Gastrocnemius medialis (tissue), 4 donors: ENCODE results near the gene AACS. TPM values are rescaled to one million over a fixed set of nuclear protein-coding genes. Genes with fewer than 3 reads are reported as not detected.

Source experiments
- ATAC-seq, 2 donors: fragments of 150-250 bp; one replicate each; pipeline ENCODE4 v1.9.1; 2016
- DNase-seq, 2 donors: peaks; one replicate each; pipeline ENCODE4 v3.0.0-alpha.2; 2019
- H3K27ac ChIP-seq, 4 donors: fragments of 200-600 bp; sonication (generic); 1 replicate in 1 of 4; 2 replicates in 3 of 4; pipeline ENCODE4 v1.5.1; 2016 to 2018; ENCODE audit warnings: mild to moderate bottlenecking in 2 of 4, moderate library complexity in 1 of 4
- H3K27me3 ChIP-seq, 3 donors: fragments of 200-600 bp; sonication (generic) in 2 of 3; 1 replicate in 1 of 3; 2 replicates in 2 of 3; pipeline versions ENCODE4 v1.5.1 to v1.6.0; 2016 to 2019; ENCODE audit warnings: mild to moderate bottlenecking in 1 of 3, moderate library complexity in 1 of 3
- H3K36me3 ChIP-seq, 2 donors: fragments of 200-600 bp; sonication (generic) in 1 of 2; one replicate each; pipeline ENCODE4 v1.5.1; 2017 to 2018
- H3K4me1 ChIP-seq, 2 donors: fragments of 200-600 bp; sonication (generic) in 1 of 2; one replicate each; pipeline ENCODE4 v1.5.1; 2016 to 2017; ENCODE audit warnings: mild to moderate bottlenecking in 2 of 2
- H3K4me3 ChIP-seq, 4 donors: fragments of 200-600 bp; sonication (generic) in 3 of 4; 1 replicate in 1 of 4; 2 replicates in 3 of 4; pipeline ENCODE4 v1.5.1; 2016 to 2019; ENCODE audit warnings: mild to moderate bottlenecking in 2 of 4
- H3K9me3 ChIP-seq, 3 donors: fragments of 200-600 bp; sonication (generic) in 2 of 3; 1 replicate in 1 of 3; 2 replicates in 2 of 3; pipeline ENCODE4 v1.5.1; 2016 to 2019
- POLR2A ChIP-seq, 2 donors: fragments of 450-650 bp; IDR thresholded peaks; one replicate each; pipeline ENCODE4 v1.6.1; 2017; ENCODE audit warnings: antibody characterized with exemption in 2 of 2, mild to moderate bottlenecking in 2 of 2, moderate library complexity in 2 of 2
- in situ Hi-C, 4 donors: fragments of 200-750 bp; cut with MboI; loops; one replicate each; pipeline versions ENCODE4 v1.15.0 to v1.8.0; 2017; ENCODE audit warnings: low sequenced_read_pairs in 4 of 4
- intact Hi-C: fragments of 100-400 bp; cut with DNase I; formaldehyde crosslinking; loops from one replicate; pipeline ENCODE4 v1.15.1; 2023; ENCODE audit warnings: low total_unique reads
- total RNA-seq, 4 donors: library from RNA; depleted of rRNA; stranded (reverse); fragments of >200 nt; gene quantifications; one replicate each; pipeline versions ENCODE4 v1.1.0 to v1.2.3, GENCODE V29; 2016
- TF ChIP-seq, protein P1 (sequence below), 5 experiments: fragments of 450-650 bp in 3 of 5; fragments of 200-600 bp in 2 of 5; sonication (generic) in 2 of 5; IDR thresholded peaks in 4 of 5; conservative IDR thresholded peaks in 1 of 5; 1 replicate in 4 of 5; 2 replicates in 1 of 5; pipeline ENCODE4 v1.5.1; 2016 to 2019; ENCODE audit warnings: antibody characterized with exemption in 5 of 5, mild to moderate bottlenecking in 3 of 5, moderate library complexity in 3 of 5

Gene AACS
- total RNA-seq, 4 donors from 2014 or later, result 6.0 to 11.8 (median 8.8) TPM

DNA sequence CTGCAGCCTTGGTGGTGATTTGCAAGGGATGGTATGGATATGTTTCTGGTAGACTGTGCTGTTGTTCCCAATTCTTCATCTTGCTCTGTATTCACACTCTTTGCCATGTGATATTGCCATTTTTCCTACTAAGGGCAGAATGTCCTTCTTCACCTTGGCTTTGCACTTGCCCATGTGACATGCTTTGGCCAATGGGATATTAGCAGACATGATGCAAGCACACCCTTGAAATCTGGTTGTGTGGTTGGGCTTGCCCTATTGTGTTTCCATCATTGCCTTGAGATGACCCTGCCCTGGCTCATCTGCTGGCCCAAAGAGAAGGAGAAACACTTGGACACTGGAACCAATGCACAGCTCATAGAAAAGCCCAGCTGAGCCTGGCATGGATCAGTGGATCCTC is 110.3 kb downstream of the AACS start:
- H3K4me3 ChIP-seq, result no peak overlapping the region
- no peaks in the 10 kb centered on the region for H3K36me3 ChIP-seq
- no peaks in the 10 kb centered on the region for H3K27me3 ChIP-seq
- in situ Hi-C loops (no loop called here), intact Hi-C loops (no loop called here)
- no peak for ATAC-seq
- H3K9me3 ChIP-seq, result no peaks in the 10 kb centered on the region
- H3K4me1 ChIP-seq, result no peaks in the 10 kb centered on the region
- TF ChIP-seq POLR2A (IDR thresholded peaks at IDR 0.05), result no peak
- TF ChIP-seq, protein P1, sequence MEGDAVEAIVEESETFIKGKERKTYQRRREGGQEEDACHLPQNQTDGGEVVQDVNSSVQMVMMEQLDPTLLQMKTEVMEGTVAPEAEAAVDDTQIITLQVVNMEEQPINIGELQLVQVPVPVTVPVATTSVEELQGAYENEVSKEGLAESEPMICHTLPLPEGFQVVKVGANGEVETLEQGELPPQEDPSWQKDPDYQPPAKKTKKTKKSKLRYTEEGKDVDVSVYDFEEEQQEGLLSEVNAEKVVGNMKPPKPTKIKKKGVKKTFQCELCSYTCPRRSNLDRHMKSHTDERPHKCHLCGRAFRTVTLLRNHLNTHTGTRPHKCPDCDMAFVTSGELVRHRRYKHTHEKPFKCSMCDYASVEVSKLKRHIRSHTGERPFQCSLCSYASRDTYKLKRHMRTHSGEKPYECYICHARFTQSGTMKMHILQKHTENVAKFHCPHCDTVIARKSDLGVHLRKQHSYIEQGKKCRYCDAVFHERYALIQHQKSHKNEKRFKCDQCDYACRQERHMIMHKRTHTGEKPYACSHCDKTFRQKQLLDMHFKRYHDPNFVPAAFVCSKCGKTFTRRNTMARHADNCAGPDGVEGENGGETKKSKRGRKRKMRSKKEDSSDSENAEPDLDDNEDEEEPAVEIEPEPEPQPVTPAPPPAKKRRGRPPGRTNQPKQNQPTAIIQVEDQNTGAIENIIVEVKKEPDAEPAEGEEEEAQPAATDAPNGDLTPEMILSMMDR (IDR thresholded peaks at IDR 0.05 in 4 of 5, conservative IDR thresholded peaks at IDR 0.05 in 1 of 5), result no peak
- no peak for DNase-seq
- H3K27ac ChIP-seq, result no peak overlapping the region

DNA sequence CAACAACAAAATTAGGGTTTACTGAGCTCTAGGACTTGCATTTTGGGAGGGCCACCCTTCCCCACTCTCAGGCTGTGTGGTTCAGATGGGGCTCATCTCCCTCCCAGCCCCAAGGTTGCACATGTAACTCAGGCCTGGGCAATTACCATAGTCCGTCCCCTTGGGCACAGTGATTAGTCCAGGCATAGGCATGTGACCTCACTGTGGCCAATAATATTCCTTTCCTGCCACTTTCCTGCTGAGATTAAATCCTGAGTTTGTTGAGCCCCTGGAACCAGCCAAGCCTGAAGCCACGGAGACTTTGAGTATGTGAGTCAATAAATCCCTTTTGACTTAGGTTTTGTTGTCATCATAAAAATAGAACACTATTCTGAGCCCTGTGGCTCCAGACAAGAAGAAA is 113.0 kb downstream of the AACS start:
- ATAC-seq, result no peak

DNA sequence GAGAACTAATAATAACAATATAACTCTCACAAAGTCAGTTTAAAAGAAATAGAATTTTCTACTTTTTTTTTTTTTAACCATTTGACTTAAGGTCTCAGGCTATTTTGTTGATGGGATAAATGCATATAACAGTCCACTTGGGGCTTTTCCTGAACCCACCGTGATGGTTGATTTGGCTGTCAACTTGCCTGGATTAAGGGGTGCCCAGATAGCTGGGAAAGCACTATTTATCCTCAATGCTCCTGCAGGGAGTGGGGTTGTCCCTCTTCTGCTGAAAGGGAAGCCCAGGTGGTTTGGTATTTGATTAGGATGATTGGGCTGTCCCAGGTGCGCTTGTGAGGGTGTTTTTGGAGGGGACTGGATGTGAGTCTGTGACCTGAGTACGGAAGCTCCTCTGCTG is 114.9 kb downstream of the AACS start:
- TF ChIP-seq POLR2A (IDR thresholded peaks at IDR 0.05), result no peak
- TF ChIP-seq, protein P1 (IDR thresholded peaks at IDR 0.05 in 4 of 5, conservative IDR thresholded peaks at IDR 0.05 in 1 of 5), result no peak
- intact Hi-C loops, result loop anchor here (5.0 kb wide), 1 partner anchor 1567 kb away; no protein-coding TSS in a partner anchor
- Histone ChIP-seq H3K4me3 (no peak overlapping the region), H3K9me3 (no peaks in the 10 kb centered on the region), H3K36me3 (no peaks in the 10 kb centered on the region), H3K27me3 (peaks cover 0 to 4% (median 0%) of the 10 kb centered on the region in 3 donors), H3K27ac (no peak overlapping the region), H3K4me1 (peaks cover 0 to 3% of the 10 kb centered on the region in 2 donors)
- in situ Hi-C loops, result no loop called here
- ATAC-seq, result no peak
- no peak for DNase-seq

More for the DNA sequence above, 113.0 kb downstream of the AACS start:
- H3K4me3 ChIP-seq, result no peak overlapping the region
- no peaks in the 10 kb centered on the region for H3K36me3 ChIP-seq
- H3K4me1 ChIP-seq, result peaks cover 0 to under 1% of the 10 kb centered on the region in 2 donors
- in situ Hi-C loops, result no loop called here
- no peak overlapping the region for H3K27ac ChIP-seq
- H3K9me3 ChIP-seq, result no peaks in the 10 kb centered on the region
- no peak for TF ChIP-seq POLR2A (IDR thresholded peaks at IDR 0.05)
- TF ChIP-seq, protein P1 (IDR thresholded peaks at IDR 0.05 in 4 of 5, conservative IDR thresholded peaks at IDR 0.05 in 1 of 5), result no peak
- peaks cover 0 to 3% (median 0%) of the 10 kb centered on the region in 3 donors for H3K27me3 ChIP-seq
- intact Hi-C loops, result no loop called here
- no peak for DNase-seq

DNA sequence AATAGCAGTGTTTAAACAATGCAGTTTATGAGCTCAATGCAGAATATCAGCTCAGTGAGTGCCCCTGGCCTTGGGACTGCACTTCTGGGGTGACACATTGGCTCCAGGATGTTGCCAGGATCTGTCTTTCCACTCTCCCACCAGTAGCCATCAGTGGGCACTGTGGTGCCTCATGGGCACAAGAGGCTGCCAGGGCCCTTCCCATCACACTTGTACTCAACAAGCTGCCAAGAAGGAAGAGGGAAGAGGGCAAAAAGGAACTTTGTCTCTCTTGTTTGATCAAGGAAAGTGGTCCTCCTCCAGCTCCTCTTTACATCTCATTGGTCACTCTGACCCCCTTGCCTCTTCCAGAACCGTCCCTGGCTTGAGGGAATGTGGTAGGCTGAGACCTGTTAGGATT is 115.9 kb downstream of the AACS start:
- peaks cover 0 to 7% (median 0%) of the 10 kb centered on the region in 3 donors for H3K27me3 ChIP-seq
- H3K4me3 ChIP-seq, result no peak overlapping the region
- in situ Hi-C loops, result no loop called here
- no peak for TF ChIP-seq POLR2A (IDR thresholded peaks at IDR 0.05)
- TF ChIP-seq, protein P1 (IDR thresholded peaks at IDR 0.05 in 4 of 5, conservative IDR thresholded peaks at IDR 0.05 in 1 of 5), result no peak
- H3K27ac ChIP-seq, result no peak overlapping the region
- intact Hi-C loops, result loop anchor here (5.0 kb wide), 1 partner anchor 1566 kb away; no protein-coding TSS in a partner anchor
- no peak for ATAC-seq
- no peak for DNase-seq
- H3K36me3 ChIP-seq, result no peaks in the 10 kb centered on the region
- H3K4me1 ChIP-seq, result peaks cover 0 to 3% of the 10 kb centered on the region in 2 donors
- no peaks in the 10 kb centered on the region for H3K9me3 ChIP-seq
